LHCN-M2 (cell line): ENCODE results near the gene CEBPB. TPM values are rescaled to one million over a fixed set of nuclear protein-coding genes. Genes with fewer than 3 reads are reported as not detected.

Experiments used
- DNase-seq: peaks from one replicate; pipeline ENCODE4 v3.0.0-alpha.2; 2012; ENCODE audit warnings: low read depth
- total RNA-seq: library from RNA; depleted of rRNA; stranded (reverse); fragments of >200 nt; gene quantifications from 2 replicates; pipeline ENCODE4 v1.2.3, GENCODE V29; 2014; rRNA removed

The CEBPB gene
- total RNA-seq, 1 experiment from 2014 or later, result 54.9 TPM

DNA sequence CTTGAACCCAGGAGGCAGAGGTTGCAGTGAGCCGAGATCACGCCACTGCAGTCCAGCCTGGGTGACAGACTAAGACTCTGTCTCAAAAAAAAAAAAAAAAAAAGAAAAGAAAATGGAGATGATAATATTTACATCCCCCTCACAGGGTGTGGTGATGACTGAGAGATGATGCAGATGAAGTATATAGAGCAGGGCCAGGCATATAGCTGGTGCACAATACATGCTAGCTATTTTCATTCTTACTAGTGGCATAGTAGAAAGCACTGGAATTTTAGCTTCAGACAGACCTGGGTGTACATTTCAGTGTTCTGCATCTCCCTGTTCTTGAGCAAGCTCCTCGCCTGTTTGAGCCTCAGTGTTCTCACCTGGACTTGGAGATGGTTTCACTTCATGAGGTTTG is 36.9 kb downstream of the CEBPB start:
- DNase-seq, result no peak

DNA sequence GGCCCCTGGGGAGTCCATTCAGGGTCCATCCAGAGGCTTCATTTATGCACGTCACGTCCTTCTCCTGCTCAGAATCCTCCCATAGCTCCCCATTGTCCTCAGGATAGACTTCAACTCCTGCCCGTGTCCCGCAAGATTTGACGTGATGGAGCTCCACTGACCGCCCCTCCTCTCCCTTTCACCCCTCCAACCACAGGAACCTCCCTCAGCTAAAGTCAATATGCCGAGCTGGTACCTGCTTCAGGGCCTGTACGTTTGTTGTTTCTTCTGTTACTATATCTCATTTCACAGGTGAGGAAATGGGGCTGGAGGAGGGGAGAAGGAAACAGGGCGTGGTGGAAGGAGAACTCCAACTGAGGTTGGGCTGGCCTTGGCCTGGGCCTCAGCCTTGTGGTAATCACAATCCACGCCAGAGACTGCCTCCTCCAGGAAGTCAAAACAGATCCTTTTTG is 38.6 kb downstream of the CEBPB start:
- no peak for DNase-seq

GRCh38 chr20:50230184-50230583 is 39.6 kb downstream of the CEBPB start:
- DNase-seq, result no peak

DNA sequence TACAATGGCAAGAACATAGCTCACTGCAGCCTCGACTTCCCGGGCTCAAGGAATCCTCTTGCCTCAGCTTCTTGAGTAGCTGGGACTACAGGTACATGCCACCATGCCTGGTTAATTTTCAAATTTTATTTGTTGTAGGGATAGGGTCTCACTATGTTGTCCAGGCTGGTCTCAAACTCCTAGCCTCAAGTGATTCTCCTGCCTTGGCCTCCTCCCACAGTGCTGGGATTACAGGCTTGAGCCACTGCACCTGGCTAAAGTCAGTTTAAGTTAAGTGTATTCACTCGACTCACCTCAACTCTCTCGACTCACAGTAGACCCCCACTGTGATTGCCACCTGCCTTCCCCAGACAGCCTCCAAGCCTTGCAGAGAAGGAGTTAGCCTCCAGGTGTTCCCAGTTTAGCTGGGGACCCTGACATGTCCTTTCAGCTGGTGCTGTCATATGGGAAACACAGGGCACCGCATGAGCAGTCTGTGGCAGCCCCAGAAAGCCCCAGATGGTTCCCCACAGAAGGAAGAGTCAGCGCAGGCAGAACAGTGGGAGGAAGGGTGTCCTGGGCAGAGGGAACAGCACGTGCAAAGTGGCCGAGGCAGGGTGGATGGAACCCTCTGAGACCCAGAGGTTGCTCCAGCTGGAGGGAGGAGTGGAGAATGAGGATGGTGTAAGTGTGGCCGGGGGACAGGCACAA is 40.4 kb downstream of the CEBPB start:
- no peak for DNase-seq

DNA sequence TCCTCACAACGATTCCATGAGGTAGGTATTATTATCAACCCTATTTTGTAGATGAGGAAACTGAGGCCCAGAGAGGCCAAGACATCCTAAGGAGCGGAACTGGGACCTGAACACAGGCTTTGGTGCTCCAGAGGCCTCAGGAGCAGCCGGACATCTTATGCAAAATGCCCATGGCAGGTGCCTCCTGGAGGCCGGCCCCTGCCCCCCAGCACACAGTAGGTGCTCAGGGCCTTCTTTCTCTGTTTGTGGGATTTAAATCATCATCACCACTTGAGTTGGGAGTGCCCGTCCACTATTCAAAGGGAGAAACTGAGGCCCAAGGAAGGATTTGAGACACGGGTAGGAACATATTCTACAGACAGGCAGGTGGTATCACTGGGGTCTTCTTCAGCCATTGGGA is 41.2 kb downstream of the CEBPB start:
- no peak for DNase-seq

GRCh38 chr20:50232651-50233324 is 42.2 kb downstream of the CEBPB start:
- DNase-seq, result no peak

GRCh38 chr20:50233325-50234212 is 42.9 kb downstream of the CEBPB start:
- no peak for DNase-seq

GRCh38 chr20:50234288-50234687 is 43.7 kb downstream of the CEBPB start:
- no peak for DNase-seq

GRCh38 chr20:50237349-50237748 is 46.7 kb downstream of the CEBPB start:
- no peak for DNase-seq

DNA sequence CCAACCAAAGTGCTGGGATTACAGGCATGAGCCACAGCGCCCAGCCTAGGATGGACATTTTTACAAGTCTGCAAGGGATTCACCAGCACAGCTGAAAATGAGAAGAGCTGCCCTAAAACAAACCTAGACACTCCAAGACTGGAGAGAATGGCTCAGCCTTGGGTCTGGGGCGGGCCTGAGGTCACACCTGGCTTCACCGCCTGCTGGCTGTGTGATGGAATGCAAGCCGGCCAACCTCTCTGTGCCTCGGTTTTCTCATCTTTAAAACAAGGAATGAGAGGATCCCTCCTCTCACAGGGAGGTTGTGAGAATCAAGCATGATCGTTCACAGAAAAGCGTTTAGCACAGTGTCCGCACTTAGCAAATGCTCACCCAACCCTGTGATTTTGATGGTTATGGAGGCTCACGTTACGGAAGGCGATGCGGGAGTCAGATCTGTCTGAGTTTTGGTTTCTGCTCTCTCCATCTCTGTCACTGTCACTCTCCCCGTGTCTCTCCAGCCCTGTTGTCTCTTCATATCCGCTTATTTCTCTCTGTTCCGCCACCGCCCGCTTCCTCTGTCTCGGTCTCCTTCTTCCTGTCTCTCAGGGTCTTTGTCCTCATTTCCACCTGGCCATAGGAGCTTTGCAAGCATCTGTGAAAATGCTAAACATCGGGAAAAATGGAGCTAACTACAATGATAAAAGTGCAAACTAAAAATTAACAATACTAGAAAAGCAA is 47.6 kb downstream of the CEBPB start:
- no peak for DNase-seq

DNA sequence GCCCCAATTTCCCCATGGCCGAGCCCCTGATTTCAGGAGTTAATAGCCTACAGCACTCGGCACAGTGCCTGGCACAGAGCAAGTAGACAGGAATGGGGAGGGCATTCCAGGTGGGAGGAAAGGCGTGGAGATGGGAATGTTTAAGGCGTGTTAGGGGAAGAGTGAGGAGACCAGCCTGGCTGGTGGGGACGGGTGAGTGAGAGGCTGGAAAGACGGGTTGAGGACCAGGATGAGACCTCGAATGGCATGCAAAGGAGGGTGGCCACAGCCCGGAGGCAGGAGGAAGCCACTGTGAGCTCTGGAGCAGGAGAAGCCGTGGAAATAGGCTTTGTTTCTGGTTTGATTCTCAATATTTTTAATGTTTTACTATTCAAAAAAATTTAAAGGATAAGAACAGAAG is 49.5 kb downstream of the CEBPB start:
- no peak for DNase-seq

GRCh38 chr20:50242178-50242514 is 51.5 kb downstream of the CEBPB start:
- no peak for DNase-seq

Other genes with a start within 250 kb of the CEBPB start
- not detected in 2 replicates for gene SNAI1, start 207.8 kb upstream of the CEBPB start, total RNA-seq
- gene UBE2V1, start 77.7 kb upstream of the CEBPB start, total RNA-seq, result 61.5 and 71.5 TPM in 2 replicates
- gene PEDS1, start 37.1 kb upstream of the CEBPB start, total RNA-seq, result 25.8 and 37.7 TPM in 2 replicates